Right lobe of liver (tissue), 6 donors: ENCODE results near the gene LMX1B. TPM values are rescaled to one million over a fixed set of nuclear protein-coding genes. Genes with fewer than 3 reads are reported as not detected.

Experiments used
- ATAC-seq, 4 donors: fragments of 200-7000 bp; cut with Tn5 transposase; one replicate each; pipeline ENCODE4 v1.9.1; 2020; ENCODE audit warnings: mild to moderate bottlenecking in 4 of 4, moderate library complexity in 4 of 4
- DNase-seq, 3 donors: peaks; one replicate each; pipeline ENCODE4 v3.0.0-alpha.2; 2020
- H3K27ac ChIP-seq, 3 donors: fragments of 200-600 bp; one replicate each; pipeline ENCODE4 v1.8.0; 2022
- H3K27me3 ChIP-seq, 2 donors: fragments of 200-600 bp; one replicate each; pipeline ENCODE4 v1.8.0; 2022
- H3K36me3 ChIP-seq, 4 donors: fragments of 200-600 bp; sonication (generic) in 1 of 4; one replicate each; pipeline versions ENCODE4 v1.5.1 to v1.8.0; 2017 to 2022; ENCODE audit warnings: control low read depth in 1 of 4
- H3K4me1 ChIP-seq, 4 donors: fragments of 200-600 bp; sonication (generic) in 1 of 4; one replicate each; pipeline versions ENCODE4 v1.5.1 to v1.8.0; 2017 to 2022; ENCODE audit warnings: control low read depth in 1 of 4
- H3K4me3 ChIP-seq, 3 donors: fragments of 200-600 bp; one replicate each; pipeline ENCODE4 v1.8.0; 2022
- H3K9me3 ChIP-seq, 4 donors: fragments of 200-600 bp; sonication (generic) in 1 of 4; one replicate each; pipeline versions ENCODE4 v1.5.1 to v1.8.0; 2017 to 2022; ENCODE audit warnings: control low read depth in 1 of 4
- CTCF ChIP-seq, 4 donors: fragments of 200-600 bp in 3 of 4; fragments of 450-650 bp in 1 of 4; IDR thresholded peaks; one replicate each; pipeline versions ENCODE4 v1.5.1 to v1.8.0; 2016 to 2022; ENCODE audit warnings: antibody characterized with exemption in 4 of 4, mild to moderate bottlenecking in 2 of 4
- POLR2A ChIP-seq: fragments of 450-650 bp; IDR thresholded peaks from one replicate; pipeline ENCODE4 v1.6.1; 2017; ENCODE audit warnings: antibody characterized with exemption, mild to moderate bottlenecking
- WGBS: methylation state at CpG from one replicate; pipeline ENCODE4 v1.1.6; 2018; ENCODE audit warnings: low coverage, low lambda C conversion rate; ENCODE audit not compliant: insufficient coverage; ENCODE audit errors: missing lambda C conversion rate; 5-methylcytosine and 5-hydroxymethylcytosine counted together
- intact Hi-C, 2 donors: fragments of 100-400 bp; cut with DNase I; formaldehyde crosslinking; loops; one replicate each; pipeline versions ENCODE4 v1.11.2 to v1.14.1; 2022
- total RNA-seq, 6 experiments: library from RNA; depleted of rRNA in 2 of 6; stranded (reverse); fragments of >200 nt in 2 of 6; fragmentation: NEBNext Ultra II Directional in 3 of 6; extraction: Animal tissue kit (Norgen Biotek cat#: 25700) in 3 of 6; gene quantifications; one replicate each; pipeline versions ENCODE4 v1.1.0 to v1.2.4, GENCODE V29; 2016 to 2023
- donor health status: DM: no; HTN: yes; CAD: no.
- donor health status: DM: no; HTN: no; CAD: no.
- donor health status: DM: no; HTN: no; CAD: no.
- donor health status: DM: no; HTN: yes; CAD: no.
- donor health status: DM: no; HTN: yes; CAD: no.

The LMX1B gene
- total RNA-seq, 6 experiments from 2014 or later, result not detected

DNA sequence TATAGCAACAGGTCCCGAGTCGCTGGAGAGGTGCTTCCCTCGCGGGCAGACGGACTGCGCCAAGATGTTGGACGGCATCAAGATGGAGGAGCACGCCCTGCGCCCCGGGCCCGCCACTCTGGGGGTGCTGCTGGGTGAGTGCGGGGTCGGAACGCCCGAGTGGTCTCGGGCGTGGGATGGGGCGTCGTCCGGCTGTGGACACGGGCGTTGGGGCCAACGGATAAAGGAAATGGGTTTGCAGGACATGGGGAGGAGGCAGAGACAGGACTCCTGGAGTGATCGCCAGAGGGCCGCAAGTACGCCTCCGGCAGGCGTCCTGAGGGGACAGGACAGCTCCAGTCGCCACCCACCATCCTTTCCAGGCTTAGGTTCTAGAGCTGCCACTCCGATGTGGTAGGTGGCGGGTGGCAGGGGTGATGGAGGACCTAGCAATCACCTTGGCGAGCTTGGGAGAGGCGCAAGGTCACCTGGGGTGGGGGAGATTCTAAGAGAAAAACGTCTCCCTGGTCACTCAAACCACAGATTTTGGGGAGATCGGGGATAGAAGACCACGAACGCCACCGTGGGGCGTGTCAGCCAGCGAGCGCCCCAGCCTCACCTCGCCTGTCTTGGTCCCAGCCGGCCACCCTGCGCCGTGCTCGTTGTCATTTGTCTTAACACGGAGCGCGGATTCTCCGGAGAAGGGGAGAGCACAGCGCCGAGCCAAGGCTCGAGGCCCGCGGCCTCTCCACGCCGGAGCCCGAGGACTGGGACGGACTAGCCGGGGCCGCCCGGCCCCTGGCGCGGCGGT, 922 bp downstream of the LMX1B start:
- ATAC-seq (no peak), DNase-seq (peak in 1 of 3 donors; percentile 46)
- Histone ChIP-seq H3K27me3 (peaks cover 0 to 56% of the 10 kb centered on the region in 2 donors), H3K27ac (no peak overlapping the region), H3K4me1 (peaks cover 0 to 18% (median 3%) of the 10 kb centered on the region in 4 donors), H3K9me3 (no peaks in the 10 kb centered on the region), H3K4me3 (no peak overlapping the region), H3K36me3 (no peaks in the 10 kb centered on the region)
- intact Hi-C loops, result loop anchor here in 1 of 2 donors (5.0 kb wide), 1 partner anchor 78 kb away; no protein-coding TSS in a partner anchor
- 2% methylated on average over 12 of the region's 65 CpGs for WGBS
- no peak for TF ChIP-seq CTCF (IDR thresholded peaks at IDR 0.05)
- no peak for TF ChIP-seq POLR2A

DNA sequence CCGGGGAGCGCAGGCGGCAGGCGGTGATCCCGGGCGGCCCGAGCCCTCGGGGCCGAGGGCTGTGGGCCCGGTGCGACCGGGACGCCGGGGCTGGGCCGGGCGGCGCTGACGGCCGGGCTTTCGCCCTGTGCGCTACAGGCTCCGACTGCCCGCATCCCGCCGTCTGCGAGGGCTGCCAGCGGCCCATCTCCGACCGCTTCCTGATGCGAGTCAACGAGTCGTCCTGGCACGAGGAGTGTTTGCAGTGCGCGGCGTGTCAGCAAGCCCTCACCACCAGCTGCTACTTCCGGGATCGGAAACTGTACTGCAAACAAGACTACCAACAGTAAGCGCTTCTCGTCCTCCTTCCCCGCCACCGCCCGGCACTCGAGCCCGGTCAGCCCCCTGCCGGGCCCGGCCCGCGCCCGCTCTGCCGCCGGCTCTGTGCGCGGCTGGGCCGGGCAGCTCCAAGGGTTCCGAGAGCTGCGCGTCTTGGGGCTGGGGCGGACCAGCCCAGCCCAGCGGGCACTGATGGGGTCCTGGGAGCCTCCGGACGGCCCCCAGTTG, 1.6 kb downstream of the LMX1B start:
- TF ChIP-seq CTCF (IDR thresholded peaks at IDR 0.05), result no peak
- no peak for TF ChIP-seq POLR2A
- peaks cover 0 to 18% (median 3%) of the 10 kb centered on the region in 4 donors for H3K4me1 ChIP-seq
- intact Hi-C loops, result no loop called here
- WGBS, result 4% methylated on average over 13 of the region's 62 CpGs
- no peak overlapping the region for H3K4me3 ChIP-seq
- H3K27me3 ChIP-seq, result peaks cover 0 to 49% of the 10 kb centered on the region in 2 donors
- DNase-seq (peak in 2 of 3 donors; percentile 51 to 59), ATAC-seq (peak in 1 of 4 donors; percentile 51)
- H3K36me3 ChIP-seq, result no peaks in the 10 kb centered on the region
- H3K27ac ChIP-seq, result no peak overlapping the region
- no peaks in the 10 kb centered on the region for H3K9me3 ChIP-seq

DNA sequence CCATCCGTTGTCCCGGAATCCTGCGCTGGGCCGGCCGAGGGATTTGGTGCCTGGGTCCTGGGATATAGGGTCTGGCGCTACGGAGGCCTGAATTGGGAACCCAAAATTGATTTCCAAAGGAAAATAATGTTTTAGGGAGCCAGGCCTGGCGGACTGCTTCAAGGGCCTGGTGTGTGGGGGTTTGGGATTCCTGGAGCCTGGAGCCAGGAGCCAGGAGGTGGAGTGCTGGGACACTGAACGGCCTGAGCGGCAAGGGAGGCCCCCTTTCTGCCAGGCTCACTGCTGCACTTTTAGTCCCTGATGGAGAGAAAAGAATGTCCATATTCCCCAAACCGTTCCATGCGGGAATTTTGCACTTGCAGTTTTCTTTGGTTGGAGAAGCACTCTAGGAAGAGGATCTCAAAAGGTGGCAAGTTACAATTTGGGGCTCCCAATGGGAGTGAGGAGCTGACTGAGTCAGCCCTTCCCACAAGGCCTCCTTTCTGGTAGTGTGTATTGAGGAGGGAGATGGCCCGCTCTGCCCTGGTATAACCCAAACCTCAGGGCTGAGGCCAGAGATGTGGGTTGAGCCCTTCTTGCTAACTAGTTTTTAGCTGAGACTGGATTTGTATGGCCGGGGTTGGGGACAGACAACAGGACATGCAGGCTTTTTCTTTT, 2.2 kb downstream of the LMX1B start:
- ATAC-seq (no peak), DNase-seq (no peak)
- peaks cover 0 to 45% of the 10 kb centered on the region in 2 donors for H3K27me3 ChIP-seq
- no peaks in the 10 kb centered on the region for H3K36me3 ChIP-seq
- intact Hi-C loops, result no loop called here
- TF ChIP-seq CTCF (IDR thresholded peaks at IDR 0.05) (no peak), POLR2A (no peak)
- H3K9me3 ChIP-seq, result no peaks in the 10 kb centered on the region
- H3K27ac ChIP-seq, result no peak overlapping the region
- peaks cover 0 to 18% (median 3%) of the 10 kb centered on the region in 4 donors for H3K4me1 ChIP-seq
- H3K4me3 ChIP-seq, result no peak overlapping the region
- WGBS, result 44% methylated on average over 5 of the region's 14 CpGs

GRCh38 chr9:126616521-126616976, 2.8 kb downstream of the LMX1B start:
- Histone ChIP-seq H3K36me3 (no peaks in the 10 kb centered on the region), H3K27ac (no peak overlapping the region), H3K4me1 (peaks cover 0 to 16% (median under 1%) of the 10 kb centered on the region in 4 donors), H3K27me3 (peaks cover 0 to 41% of the 10 kb centered on the region in 2 donors), H3K9me3 (no peaks in the 10 kb centered on the region), H3K4me3 (no peak overlapping the region)
- ATAC-seq (no peak), DNase-seq (peak in 1 of 3 donors; percentile 31)
- intact Hi-C loops, result no loop called here
- WGBS, result 70% methylated on average over 2 of the region's 10 CpGs
- TF ChIP-seq CTCF (IDR thresholded peaks at IDR 0.05) (no peak), POLR2A (no peak)
